Measurements from ENCODE around the gene MSH3.

DNA sequence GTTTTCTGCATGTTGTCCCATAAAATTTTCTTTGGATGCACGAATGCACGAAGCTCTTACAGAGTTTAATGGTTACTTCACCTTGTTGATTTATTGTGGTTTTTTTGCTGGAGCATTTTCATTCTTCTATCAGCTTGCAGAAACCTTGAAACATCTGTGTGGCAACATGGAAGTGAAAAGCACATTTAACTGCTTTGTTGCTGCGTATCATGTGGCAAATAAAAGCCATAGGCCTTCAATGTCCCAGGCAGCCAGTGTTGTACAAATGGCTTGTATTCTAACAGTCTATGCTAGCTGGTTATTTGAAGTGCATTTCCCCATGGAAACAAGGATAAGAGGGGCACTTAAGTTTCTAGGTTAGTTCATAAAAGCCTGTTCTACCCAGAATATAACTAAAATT lies 263.2 kb downstream of the MSH3 start:
- TF ChIP-seq, protein P1, sequence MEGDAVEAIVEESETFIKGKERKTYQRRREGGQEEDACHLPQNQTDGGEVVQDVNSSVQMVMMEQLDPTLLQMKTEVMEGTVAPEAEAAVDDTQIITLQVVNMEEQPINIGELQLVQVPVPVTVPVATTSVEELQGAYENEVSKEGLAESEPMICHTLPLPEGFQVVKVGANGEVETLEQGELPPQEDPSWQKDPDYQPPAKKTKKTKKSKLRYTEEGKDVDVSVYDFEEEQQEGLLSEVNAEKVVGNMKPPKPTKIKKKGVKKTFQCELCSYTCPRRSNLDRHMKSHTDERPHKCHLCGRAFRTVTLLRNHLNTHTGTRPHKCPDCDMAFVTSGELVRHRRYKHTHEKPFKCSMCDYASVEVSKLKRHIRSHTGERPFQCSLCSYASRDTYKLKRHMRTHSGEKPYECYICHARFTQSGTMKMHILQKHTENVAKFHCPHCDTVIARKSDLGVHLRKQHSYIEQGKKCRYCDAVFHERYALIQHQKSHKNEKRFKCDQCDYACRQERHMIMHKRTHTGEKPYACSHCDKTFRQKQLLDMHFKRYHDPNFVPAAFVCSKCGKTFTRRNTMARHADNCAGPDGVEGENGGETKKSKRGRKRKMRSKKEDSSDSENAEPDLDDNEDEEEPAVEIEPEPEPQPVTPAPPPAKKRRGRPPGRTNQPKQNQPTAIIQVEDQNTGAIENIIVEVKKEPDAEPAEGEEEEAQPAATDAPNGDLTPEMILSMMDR (IDR thresholded peaks at IDR 0.05): no peak
- TF ChIP-seq TAF1 (IDR thresholded peaks at IDR 0.05; ENCODE audit: borderline replicate concordance, low read depth, low read length) (no peak), SMC3 (IDR thresholded peaks at IDR 0.05; ENCODE audit: low read depth, low read length) (no peak), GABPA (IDR thresholded peaks at IDR 0.05; ENCODE audit: low read depth) (no peak), POLR2AphosphoS5 (IDR thresholded peaks at IDR 0.05; ENCODE audit: low read depth, low read length) (no peak), FOXJ3 (CRISPR knock-in tag; IDR thresholded peaks at IDR 0.05) (no peak), JUND (IDR thresholded peaks at IDR 0.05) (no peak), EP300 (IDR thresholded peaks at IDR 0.05; ENCODE audit: borderline replicate concordance in 1 of 2, low read depth in 1 of 2, low read length in 1 of 2) (no peak), GATA2 (CRISPR knock-in tag; IDR thresholded peaks at IDR 0.05) (no peak), NFIC (IDR thresholded peaks at IDR 0.05; ENCODE audit: borderline replicate concordance) (no peak), RXRA (IDR thresholded peaks at IDR 0.05; ENCODE audit: borderline replicate concordance, low read depth) (no peak)
- TF ChIP-seq, protein P2, sequence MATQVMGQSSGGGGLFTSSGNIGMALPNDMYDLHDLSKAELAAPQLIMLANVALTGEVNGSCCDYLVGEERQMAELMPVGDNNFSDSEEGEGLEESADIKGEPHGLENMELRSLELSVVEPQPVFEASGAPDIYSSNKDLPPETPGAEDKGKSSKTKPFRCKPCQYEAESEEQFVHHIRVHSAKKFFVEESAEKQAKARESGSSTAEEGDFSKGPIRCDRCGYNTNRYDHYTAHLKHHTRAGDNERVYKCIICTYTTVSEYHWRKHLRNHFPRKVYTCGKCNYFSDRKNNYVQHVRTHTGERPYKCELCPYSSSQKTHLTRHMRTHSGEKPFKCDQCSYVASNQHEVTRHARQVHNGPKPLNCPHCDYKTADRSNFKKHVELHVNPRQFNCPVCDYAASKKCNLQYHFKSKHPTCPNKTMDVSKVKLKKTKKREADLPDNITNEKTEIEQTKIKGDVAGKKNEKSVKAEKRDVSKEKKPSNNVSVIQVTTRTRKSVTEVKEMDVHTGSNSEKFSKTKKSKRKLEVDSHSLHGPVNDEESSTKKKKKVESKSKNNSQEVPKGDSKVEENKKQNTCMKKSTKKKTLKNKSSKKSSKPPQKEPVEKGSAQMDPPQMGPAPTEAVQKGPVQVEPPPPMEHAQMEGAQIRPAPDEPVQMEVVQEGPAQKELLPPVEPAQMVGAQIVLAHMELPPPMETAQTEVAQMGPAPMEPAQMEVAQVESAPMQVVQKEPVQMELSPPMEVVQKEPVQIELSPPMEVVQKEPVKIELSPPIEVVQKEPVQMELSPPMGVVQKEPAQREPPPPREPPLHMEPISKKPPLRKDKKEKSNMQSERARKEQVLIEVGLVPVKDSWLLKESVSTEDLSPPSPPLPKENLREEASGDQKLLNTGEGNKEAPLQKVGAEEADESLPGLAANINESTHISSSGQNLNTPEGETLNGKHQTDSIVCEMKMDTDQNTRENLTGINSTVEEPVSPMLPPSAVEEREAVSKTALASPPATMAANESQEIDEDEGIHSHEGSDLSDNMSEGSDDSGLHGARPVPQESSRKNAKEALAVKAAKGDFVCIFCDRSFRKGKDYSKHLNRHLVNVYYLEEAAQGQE (IDR thresholded peaks at IDR 0.05; ENCODE audit: low read depth, low read length): no peak
- TF ChIP-seq, protein P3, sequence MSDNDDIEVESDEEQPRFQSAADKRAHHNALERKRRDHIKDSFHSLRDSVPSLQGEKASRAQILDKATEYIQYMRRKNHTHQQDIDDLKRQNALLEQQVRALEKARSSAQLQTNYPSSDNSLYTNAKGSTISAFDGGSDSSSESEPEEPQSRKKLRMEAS (IDR thresholded peaks at IDR 0.05; ENCODE audit: low read depth): no peak
